Body of pancreas (tissue), 4 donors: ENCODE measurements around the gene MAPK7. TPM values are rescaled to one million over a fixed set of nuclear protein-coding genes. Genes with fewer than 3 reads are reported as not detected.

ENCODE experiments used
- ATAC-seq: fragments of 150-250 bp; one replicate; pipeline ENCODE4 v1.9.1; 2016
- DNase-seq, 4 donors: peaks; one replicate each; pipeline ENCODE4 v3.0.0-alpha.2; 2019
- H3K27ac ChIP-seq, 4 donors: fragments of 200-600 bp; sonication (generic); 1 replicate in 3 of 4; 2 replicates in 1 of 4; pipeline versions ENCODE4 v1.5.1 to v1.6.1; 2016 to 2019; ENCODE audit warnings: mild to moderate bottlenecking in 1 of 4, mixed read lengths in 1 of 4, moderate library complexity in 1 of 4
- H3K27me3 ChIP-seq, 2 donors: fragments of 200-600 bp; sonication (generic); one replicate each; pipeline ENCODE4 v1.6.0; 2016; ENCODE audit warnings: mild to moderate bottlenecking in 1 of 2
- H3K36me3 ChIP-seq, 2 donors: fragments of 200-600 bp; sonication (generic); replicated peaks in 1 of 2; 2 replicates each; pipeline ENCODE4 v1.5.1; 2016; ENCODE audit warnings: low read depth in 2 of 2; ENCODE audit not compliant: insufficient read depth in 1 of 2
- H3K4me1 ChIP-seq: fragments of 200-600 bp; sonication (generic); one replicate; pipeline ENCODE4 v1.6.0; 2016
- H3K4me3 ChIP-seq, 2 donors: fragments of 200-600 bp; sonication (generic); 1 replicate in 1 of 2; 2 replicates in 1 of 2; pipeline ENCODE4 v1.5.1; 2016 to 2019
- H3K9me3 ChIP-seq, 3 donors: fragments of 200-600 bp; sonication (generic); 1 replicate in 2 of 3; 2 replicates in 1 of 3; pipeline ENCODE4 v1.5.1; 2016
- CTCF ChIP-seq, 7 experiments: fragments of 450-650 bp in 4 of 7; fragments of 200-600 bp in 3 of 7; sonication (generic) in 3 of 7; IDR thresholded peaks; one replicate each; pipeline ENCODE4 v1.5.1; 2016 to 2019; ENCODE audit warnings: antibody characterized with exemption in 7 of 7
- POLR2A ChIP-seq, 3 donors: fragments of 450-650 bp; IDR thresholded peaks; one replicate each; pipeline ENCODE4 v1.6.1; 2016; ENCODE audit warnings: antibody characterized with exemption in 3 of 3, mild to moderate bottlenecking in 2 of 3
- WGBS, 2 donors: methylation state at CpG; one replicate each; pipeline ENCODE4 v1.1.5; 2017; 5-methylcytosine and 5-hydroxymethylcytosine counted together
- intact Hi-C: fragments of 100-400 bp; cut with DNase I; formaldehyde crosslinking; loops from one replicate; pipeline ENCODE4 v1.15.1; 2023
- total RNA-seq, 2 donors: library from RNA; depleted of rRNA; stranded (reverse); fragments of >200 nt; gene quantifications; one replicate each; pipeline ENCODE4 v1.1.0, GENCODE V29; 2016

MAPK7 gene
- total RNA-seq, 2 donors from 2014 or later = 10.1 to 29.3 TPM

DNA sequence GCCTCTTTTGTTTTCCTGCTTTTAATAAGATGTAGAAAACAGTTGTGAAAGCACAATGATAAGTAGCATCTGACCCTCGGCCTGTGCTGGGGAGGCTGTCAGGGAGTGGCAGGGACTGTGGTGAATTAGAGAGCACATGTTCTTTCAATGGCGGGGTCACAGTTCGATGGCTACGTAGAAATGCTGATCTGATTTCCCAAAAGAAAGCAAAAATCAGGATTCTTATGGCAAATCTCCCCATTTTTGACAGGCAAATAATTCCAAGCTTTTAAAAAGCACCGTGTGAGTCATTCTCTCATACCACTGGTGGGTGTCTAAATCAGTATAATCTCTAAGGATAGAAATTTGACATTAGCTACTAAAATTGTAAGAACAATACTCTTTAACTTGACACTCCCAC is 4.2 kb upstream of the MAPK7 start:
- Histone ChIP-seq H3K9me3 (no peaks in the 10 kb centered on the region), H3K27me3 (no peaks in the 10 kb centered on the region), H3K36me3 (no peaks in the 10 kb centered on the region), H3K27ac (no peak overlapping the region), H3K4me1 (peaks cover 10% of the 10 kb centered on the region), H3K4me3 (no peak overlapping the region)
- ATAC-seq = no peak
- intact Hi-C loops = no loop called here
- peak in 1 of 4 donors; percentile 1 for DNase-seq
- WGBS, 2 donors = 87 to 92% methylated on average over 5 of the region's 5 CpGs
- TF ChIP-seq POLR2A (IDR thresholded peaks at IDR 0.05) = no peak
- no peak for TF ChIP-seq CTCF (IDR thresholded peaks at IDR 0.05)

- ATAC-seq (no peak), DNase-seq (no peak)
- Histone ChIP-seq H3K4me1 (peaks cover 16% of the 10 kb centered on the region), H3K27ac (no peak overlapping the region), H3K4me3 (no peak overlapping the region), H3K36me3 (peaks cover 0 to under 1% of the 10 kb centered on the region in 2 donors), H3K27me3 (no peaks in the 10 kb centered on the region), H3K9me3 (no peaks in the 10 kb centered on the region)
- 96 to 100% methylated on average over 1 of the region's 1 CpG for WGBS, 2 donors
- intact Hi-C loops = no loop called here
- TF ChIP-seq CTCF (IDR thresholded peaks at IDR 0.05) = no peak
- TF ChIP-seq POLR2A (IDR thresholded peaks at IDR 0.05) = no peak
These were observed 2.6 kb upstream of the MAPK7 start for GRCh38 chr17:19375732-19376131.

GRCh38 chr17:19376811-19377210 is 1.5 kb upstream of the MAPK7 start:
- TF ChIP-seq POLR2A (IDR thresholded peaks at IDR 0.05) (no peak), CTCF (IDR thresholded peaks at IDR 0.05) (no peak)
- intact Hi-C loops = no loop called here
- H3K9me3 ChIP-seq = no peaks in the 10 kb centered on the region
- H3K4me3 ChIP-seq = peak overlapping the region in 1 of 2 donors; percentile 38
- peaks cover 0 to 6% of the 10 kb centered on the region in 2 donors for H3K36me3 ChIP-seq
- peak in 1 of 4 donors; percentile 8 for DNase-seq
- no peak for ATAC-seq
- WGBS, 2 donors = 15 to 18% methylated on average over 2 of the region's 2 CpGs
- H3K4me1 ChIP-seq = peaks cover 16% of the 10 kb centered on the region
- H3K27me3 ChIP-seq = no peaks in the 10 kb centered on the region
- peak overlapping the region; percentile 88 to 98 (median 92) for H3K27ac ChIP-seq

GRCh38 chr17:19377602-19378415 is 489 bp upstream of the MAPK7 start:
- ATAC-seq (peak; percentile 90), DNase-seq (peak; percentile 98)
- Histone ChIP-seq H3K36me3 (peaks cover 0 to 6% of the 10 kb centered on the region in 2 donors), H3K4me1 (peaks cover 16% of the 10 kb centered on the region), H3K27me3 (no peaks in the 10 kb centered on the region), H3K27ac (peak overlapping the region; percentile 88 to 98 (median 92)), H3K9me3 (no peaks in the 10 kb centered on the region), H3K4me3 (peak overlapping the region; percentile 71 to 76)
- peak; percentile 56 to 83 (median 80) for TF ChIP-seq POLR2A (IDR thresholded peaks at IDR 0.05)
- TF ChIP-seq CTCF (IDR thresholded peaks at IDR 0.05) = no peak
- 0 to 1% methylated on average over 13 to 67 of the region's 67 CpGs for WGBS, 2 donors
- intact Hi-C loops = no loop called here
